GM18498 (cell line): ENCODE data around the gene RC3H1.
"Not testable (repeated sequence)": the region's sequence is repeated elsewhere in the genome, so short reads cannot be mapped to it uniquely, and the experiment has no call there.

Experiments used
- ATAC-seq: cut with Tn5 transposase; IDR thresholded peaks from one replicate; pipeline ENCODE4 v1.9.1; 2021; ENCODE audit warnings: mild to moderate bottlenecking, moderate library complexity; ENCODE audit not compliant: unreplicated experiment

RC3H1 gene

GRCh38 chr1:174022080-174022975, at the start of gene RC3H1:
Gene RC3H1, minus strand, starts transcription at chr1:174022357. Its CDS starts 29,372 bp downstream, at chr1:173992985.
- ATAC-seq: peak; percentile 90

GRCh38 chr1:174070614-174071013, 48.5 kb upstream of the RC3H1 start:
- no peak for ATAC-seq

GRCh38 chr1:174068000-174068399, 45.8 kb upstream of the RC3H1 start:
- ATAC-seq: no peak

- ATAC-seq: no peak
Observed at GRCh38 chr1:174060090-174060489, 37.9 kb upstream of the RC3H1 start.

GRCh38 chr1:174058624-174059023, 36.5 kb upstream of the RC3H1 start:
- no peak for ATAC-seq

GRCh38 chr1:174056609-174057008, 34.5 kb upstream of the RC3H1 start:
- not testable (repeated sequence) for ATAC-seq

- not testable (repeated sequence) for ATAC-seq
Observed at GRCh38 chr1:174055797-174056196, 33.6 kb upstream of the RC3H1 start.

- ATAC-seq: no peak
Observed at GRCh38 chr1:174053826-174054225, 31.7 kb upstream of the RC3H1 start.

GRCh38 chr1:174052621-174053020, 30.5 kb upstream of the RC3H1 start:
- ATAC-seq: no peak

- ATAC-seq: no peak
Observed at GRCh38 chr1:174051956-174052355, 29.8 kb upstream of the RC3H1 start.

GRCh38 chr1:174049514-174049913, 27.4 kb upstream of the RC3H1 start:
- ATAC-seq: no peak

- ATAC-seq: no peak
Observed at GRCh38 chr1:174044418-174045222, 22.5 kb upstream of the RC3H1 start.

- ATAC-seq: not testable (repeated sequence)
Observed at GRCh38 chr1:174042509-174042908, 20.4 kb upstream of the RC3H1 start.

- no peak for ATAC-seq
Observed at GRCh38 chr1:174041369-174041768, 19.2 kb upstream of the RC3H1 start.

GRCh38 chr1:174040387-174040786, 18.2 kb upstream of the RC3H1 start:
- no peak for ATAC-seq

GRCh38 chr1:174039027-174039426, 16.9 kb upstream of the RC3H1 start:
- ATAC-seq: no peak

- no peak for ATAC-seq
Observed at GRCh38 chr1:174036798-174037197, 14.6 kb upstream of the RC3H1 start.

GRCh38 chr1:174036204-174036603, 14.0 kb upstream of the RC3H1 start:
- no peak for ATAC-seq

- ATAC-seq: no peak
Observed at GRCh38 chr1:174032671-174033222, 10.6 kb upstream of the RC3H1 start.

- ATAC-seq: no peak
Observed at GRCh38 chr1:174031099-174031498, 8.9 kb upstream of the RC3H1 start.

GRCh38 chr1:174028495-174028894, 6.3 kb upstream of the RC3H1 start:
- no peak for ATAC-seq
